ENCODE data around the gene NLGN2.

The NLGN2 gene

GRCh38 chr17:7466639-7467341, 59.1 kb downstream of the NLGN2 start:
- no peak for DNase-seq

GRCh38 chr17:7467498-7467897, 59.9 kb downstream of the NLGN2 start:
- no peak for DNase-seq

GRCh38 chr17:7468290-7468689, 60.6 kb downstream of the NLGN2 start:
- no peak for DNase-seq

GRCh38 chr17:7468804-7469389, 61.3 kb downstream of the NLGN2 start:
- no peak for DNase-seq

All from midbrain (tissue), 1 donor.